Chondrocyte (in vitro differentiated cells): ENCODE results near the gene PTPRH. TPM values are rescaled to one million over a fixed set of nuclear protein-coding genes. Genes with fewer than 3 reads are reported as not detected.
A peak's percentile ranks its signal among the peaks of the same experiment; 100 is the strongest.
"Not testable (repeated sequence)": the region's sequence is repeated elsewhere in the genome, so short reads cannot be mapped to it uniquely, and the experiment has no call there.

Experiments used
- DNase-seq: peaks from one replicate; pipeline ENCODE4 v3.0.0; 2021; ENCODE audit warnings: mixed read lengths, low spot score
- H3K27ac Mint-ChIP-seq: one replicate; pipeline ENCODE4 v1.8.0; 2021; ENCODE audit warnings: mild to moderate bottlenecking, moderate library complexity, mixed read lengths; ENCODE audit not compliant: unreplicated experiment
- H3K27me3 Mint-ChIP-seq: 2 replicates; pipeline ENCODE4 v1.8.0; 2021; ENCODE audit warnings: low read depth, mixed read lengths
- H3K36me3 Mint-ChIP-seq: 2 replicates; pipeline ENCODE4 v1.8.0; 2021; ENCODE audit warnings: low read depth, mixed read lengths
- H3K4me1 Mint-ChIP-seq: 2 replicates; pipeline ENCODE4 v1.8.0; 2021; ENCODE audit warnings: low read depth, mild to moderate bottlenecking, mixed read lengths
- H3K4me3 Mint-ChIP-seq: one replicate; pipeline ENCODE4 v1.8.0; 2021; ENCODE audit warnings: mild to moderate bottlenecking, moderate library complexity, mixed read lengths; ENCODE audit not compliant: unreplicated experiment
- H3K9me3 Mint-ChIP-seq: 2 replicates; pipeline ENCODE4 v1.8.0; 2021; ENCODE audit warnings: low read depth, mixed read lengths
- CTCF ChIP-seq: fragments of 200-600 bp; sonication (generic); IDR thresholded peaks from 2 replicates; pipeline ENCODE4 v1.5.0; 2021; ENCODE audit warnings: antibody characterized with exemption, mild to moderate bottlenecking, moderate library complexity
- total RNA-seq: library from RNA; stranded (reverse); gene quantifications from 3 replicates; pipeline ENCODE4 v1.2.1, GENCODE V29; 2021

The PTPRH gene
- total RNA-seq, 1 donor from 2014 or later = 0.42 TPM

GRCh38 chr19:55209693-55210472 lies 582 bp upstream of the PTPRH start:
- Mint-ChIP-seq H3K4me1 (peaks cover 20% of the 10 kb centered on the region), H3K27ac (peak overlapping the region; percentile 80), H3K36me3 (peaks cover 2% of the 10 kb centered on the region), H3K4me3 (no peak overlapping the region), H3K27me3 (no peaks in the 10 kb centered on the region), H3K9me3 (peaks cover 9% of the 10 kb centered on the region)
- TF ChIP-seq CTCF = no peak
- DNase-seq = no peak

- Mint-ChIP-seq H3K4me3 (peak overlapping the region; percentile 72), H3K27ac (peak overlapping the region; percentile 39), H3K27me3 (peaks cover 4% of the 10 kb centered on the region), H3K9me3 (no peaks in the 10 kb centered on the region), H3K4me1 (peaks cover 20% of the 10 kb centered on the region), H3K36me3 (no peaks in the 10 kb centered on the region)
- no peak for TF ChIP-seq CTCF
- DNase-seq = no peak
These were observed 2.4 kb downstream of the PTPRH start for GRCh38 chr19:55206664-55207500.

- peak; percentile 56 for TF ChIP-seq CTCF
- peaks cover 12% of the 10 kb centered on the region for H3K27me3 Mint-ChIP-seq
- DNase-seq, H3K4me1 Mint-ChIP-seq, H3K27ac Mint-ChIP-seq, H3K9me3 Mint-ChIP-seq, H3K4me3 Mint-ChIP-seq, H3K36me3 Mint-ChIP-seq: not testable (repeated sequence)
These were observed 7.1 kb downstream of the PTPRH start for GRCh38 chr19:55202199-55202598.

- Mint-ChIP-seq H3K4me3 (no peak overlapping the region), H3K36me3 (no peaks in the 10 kb centered on the region), H3K27ac (no peak overlapping the region), H3K4me1 (no peaks in the 10 kb centered on the region), H3K9me3 (no peaks in the 10 kb centered on the region), H3K27me3 (peaks cover 13% of the 10 kb centered on the region)
- DNase-seq = no peak
- no peak for TF ChIP-seq CTCF
These were observed 9.6 kb downstream of the PTPRH start for GRCh38 chr19:55199620-55200204.

- H3K36me3 Mint-ChIP-seq = no peaks in the 10 kb centered on the region
- no peak overlapping the region for H3K4me3 Mint-ChIP-seq
- peaks cover 11% of the 10 kb centered on the region for H3K27me3 Mint-ChIP-seq
- H3K4me1 Mint-ChIP-seq = no peaks in the 10 kb centered on the region
- TF ChIP-seq CTCF = no peak
- no peaks in the 10 kb centered on the region for H3K9me3 Mint-ChIP-seq
- H3K27ac Mint-ChIP-seq = no peak overlapping the region
- DNase-seq = no peak
These were observed 10.7 kb downstream of the PTPRH start for GRCh38 chr19:55198651-55199050.
